GM20000 (cell line): ENCODE data around the gene HNRNPLL.
A peak's percentile ranks its signal among the peaks of the same experiment; 100 is the strongest.
"Not testable (repeated sequence)": the region's sequence is repeated elsewhere in the genome, so short reads cannot be mapped to it uniquely, and the experiment has no call there.

Source experiments
- DNase-seq: peaks from one replicate; pipeline ENCODE4 v3.0.0; 2012; ENCODE audit warnings: low spot score
- CTCF ChIP-seq: IDR thresholded peaks from 2 replicates; pipeline ENCODE4 v1.5.1; 2012; ENCODE audit warnings: mild to moderate bottlenecking, control low read depth; ENCODE audit errors: extremely low read depth, missing control alignments

The HNRNPLL gene

GRCh38 chr2:38617301-38617700 is 14.6 kb upstream of the HNRNPLL start:
- TF ChIP-seq CTCF = no peak
- DNase-seq = no peak

GRCh38 chr2:38615237-38615636 is 12.5 kb upstream of the HNRNPLL start:
- no peak for TF ChIP-seq CTCF
- DNase-seq = no peak

- no peak for DNase-seq
- no peak for TF ChIP-seq CTCF
Measured at GRCh38 chr2:38613849-38614213, 11.1 kb upstream of the HNRNPLL start.

- DNase-seq = no peak
- no peak for TF ChIP-seq CTCF
Measured at GRCh38 chr2:38613126-38613848, 10.6 kb upstream of the HNRNPLL start.

GRCh38 chr2:38610851-38611801 is 8.4 kb upstream of the HNRNPLL start:
- peak; percentile 57 for DNase-seq
- TF ChIP-seq CTCF = no peak

GRCh38 chr2:38609246-38609645 is 6.5 kb upstream of the HNRNPLL start:
- DNase-seq = not testable (repeated sequence)

GRCh38 chr2:38608755-38609154 is 6.0 kb upstream of the HNRNPLL start:
- DNase-seq = no peak
- TF ChIP-seq CTCF = no peak
